ENCODE results near the gene KDM2A. TPM values are rescaled to one million over a fixed set of nuclear protein-coding genes. Genes with fewer than 3 reads are reported as not detected.
A peak's percentile ranks its signal among the peaks of the same experiment; 100 is the strongest.

The KDM2A gene
- total and polyA plus RNA-seq, 2 of the 13 experiments (the other 11 are each of a cell fraction or from before 2014, with no cell fraction given) = 31.3 to 31.4 TPM

- TF ChIP-seq PRMT3 (CRISPR knock-in tag; IDR thresholded peaks at IDR 0.05; ENCODE audit: borderline replicate concordance, low read depth) (no peak), DMAP1 (CRISPR knock-in tag; IDR thresholded peaks at IDR 0.05) (peak; percentile 45; the same call in 1 of the 2 replicates), ARID4A (CRISPR knock-in tag; IDR thresholded peaks at IDR 0.05; ENCODE audit: borderline replicate concordance) (peak; percentile 79), THAP11 (CRISPR knock-in tag; IDR thresholded peaks at IDR 0.05) (peak; percentile 32; the same call in 1 of the 2 replicates), HMGXB4 (CRISPR knock-in tag; IDR thresholded peaks at IDR 0.05; ENCODE audit: borderline replicate concordance in 1 of 2, low read depth in 1 of 2) (peak in 1 of 2 experiments; percentile 66; a peak in 3 of 4 replicates), MXI1 (IDR thresholded peaks at IDR 0.05; ENCODE audit: borderline replicate concordance, low read depth, low read length) (peak; percentile 18; the same call in 1 of the 3 replicates), ZBTB43 (CRISPR knock-in tag; conservative IDR thresholded peaks at IDR 0.05) (0 out of 2 replicates have a peak, but pooled peaks have one; percentile 6), MTF1 (CRISPR knock-in tag; IDR thresholded peaks at IDR 0.05) (peak; percentile 1; the same call in 1 of the 2 replicates), TFDP2 (CRISPR knock-in tag; IDR thresholded peaks at IDR 0.05) (0 out of 2 replicates have a peak, but pooled peaks have one; percentile 41), ZFP82 (CRISPR knock-in tag; IDR thresholded peaks at IDR 0.05; ENCODE audit: borderline replicate concordance) (no peak), SMARCC2 (IDR thresholded peaks at IDR 0.05) (no peak), ZNF101 (CRISPR knock-in tag; IDR thresholded peaks at IDR 0.05; ENCODE audit: borderline replicate concordance, low read depth) (no peak), E2F1 (CRISPR knock-in tag; IDR thresholded peaks at IDR 0.05) (peak; percentile 44; the same call in 1 of the 2 replicates), ZNF331 (CRISPR knock-in tag; IDR thresholded peaks at IDR 0.05) (peak; percentile 43; the same call in 1 of the 2 replicates), ARNT (IDR thresholded peaks at IDR 0.05) (no peak), ZNF770 (CRISPR knock-in tag; IDR thresholded peaks at IDR 0.05) (peak; percentile 39; the same call in 1 of the 2 replicates)
Measured at GRCh38 chr11:67303132-67303834, 184.2 kb downstream of the KDM2A start, which contains the start of gene SSH3 (continued).
